ENCODE results near the gene KIRREL1.

KIRREL1 gene

DNA sequence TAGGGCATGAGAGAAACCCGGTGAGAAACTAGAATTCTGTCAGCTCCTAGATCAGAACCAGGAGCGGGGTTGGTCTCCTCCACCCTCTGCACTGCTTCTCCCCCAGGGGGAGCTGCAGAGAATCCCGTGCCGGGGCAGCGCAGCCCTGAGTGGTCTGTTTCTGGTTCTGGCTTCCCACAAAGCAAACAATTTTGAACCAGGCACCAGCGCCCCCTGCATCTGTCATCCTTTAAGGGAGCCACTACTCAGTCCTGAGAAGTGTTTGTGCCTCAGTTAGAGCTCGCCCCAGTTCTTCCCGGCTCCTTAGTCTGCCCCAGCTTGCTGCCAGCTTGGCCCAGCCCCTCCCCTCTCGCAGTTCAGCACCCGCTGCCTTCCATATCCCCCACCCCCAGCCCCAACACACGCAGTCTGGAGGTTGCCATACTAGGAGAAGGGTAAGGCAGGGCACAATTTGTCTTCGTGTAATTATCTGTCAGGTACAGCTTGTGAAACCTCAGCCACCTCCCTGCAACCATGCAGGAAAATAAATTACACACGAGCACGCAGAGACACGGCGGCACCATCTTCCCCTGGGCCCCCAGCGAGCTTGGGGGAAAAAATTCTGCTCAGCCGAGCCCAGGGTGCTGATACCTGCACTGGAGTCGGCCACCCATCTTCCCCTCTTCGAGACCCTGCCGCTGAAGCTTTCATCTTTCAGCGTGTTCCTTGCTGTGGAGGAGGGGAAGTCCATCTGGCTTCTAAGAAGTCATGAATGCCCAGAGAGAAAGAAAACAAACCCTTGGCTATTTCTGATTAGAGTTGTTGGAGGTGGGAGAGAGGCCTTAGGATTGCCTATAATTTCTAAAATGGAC lies 124.6 kb downstream of the KIRREL1 start:
- H3K4me2 ChIP-seq (ENCODE audit: low read length), result no peak overlapping the region
- H3K79me2 ChIP-seq, result no peaks in the 10 kb centered on the region
- no peaks in the 10 kb centered on the region for H3K36me3 ChIP-seq (ENCODE audit: control insufficient read depth, insufficient read depth, low read length)
- TF ChIP-seq, protein P1, sequence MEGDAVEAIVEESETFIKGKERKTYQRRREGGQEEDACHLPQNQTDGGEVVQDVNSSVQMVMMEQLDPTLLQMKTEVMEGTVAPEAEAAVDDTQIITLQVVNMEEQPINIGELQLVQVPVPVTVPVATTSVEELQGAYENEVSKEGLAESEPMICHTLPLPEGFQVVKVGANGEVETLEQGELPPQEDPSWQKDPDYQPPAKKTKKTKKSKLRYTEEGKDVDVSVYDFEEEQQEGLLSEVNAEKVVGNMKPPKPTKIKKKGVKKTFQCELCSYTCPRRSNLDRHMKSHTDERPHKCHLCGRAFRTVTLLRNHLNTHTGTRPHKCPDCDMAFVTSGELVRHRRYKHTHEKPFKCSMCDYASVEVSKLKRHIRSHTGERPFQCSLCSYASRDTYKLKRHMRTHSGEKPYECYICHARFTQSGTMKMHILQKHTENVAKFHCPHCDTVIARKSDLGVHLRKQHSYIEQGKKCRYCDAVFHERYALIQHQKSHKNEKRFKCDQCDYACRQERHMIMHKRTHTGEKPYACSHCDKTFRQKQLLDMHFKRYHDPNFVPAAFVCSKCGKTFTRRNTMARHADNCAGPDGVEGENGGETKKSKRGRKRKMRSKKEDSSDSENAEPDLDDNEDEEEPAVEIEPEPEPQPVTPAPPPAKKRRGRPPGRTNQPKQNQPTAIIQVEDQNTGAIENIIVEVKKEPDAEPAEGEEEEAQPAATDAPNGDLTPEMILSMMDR (IDR thresholded peaks at IDR 0.05), result peak; percentile 15
- no peak overlapping the region for H3K4me3 ChIP-seq (ENCODE audit: low read depth, low read length)
- H3K9ac ChIP-seq, result no peak overlapping the region
- no peaks in the 10 kb centered on the region for H3K4me1 ChIP-seq
- peak overlapping the region; percentile 56 for H2AFZ ChIP-seq
- H3K27ac ChIP-seq, result no peak overlapping the region
- H3K9me3 ChIP-seq (ENCODE audit: control insufficient read depth, low read length), result no peaks in the 10 kb centered on the region
- H3K27me3 ChIP-seq (ENCODE audit: control insufficient read depth, insufficient read depth, low read length), result no peaks in the 10 kb centered on the region

DNA sequence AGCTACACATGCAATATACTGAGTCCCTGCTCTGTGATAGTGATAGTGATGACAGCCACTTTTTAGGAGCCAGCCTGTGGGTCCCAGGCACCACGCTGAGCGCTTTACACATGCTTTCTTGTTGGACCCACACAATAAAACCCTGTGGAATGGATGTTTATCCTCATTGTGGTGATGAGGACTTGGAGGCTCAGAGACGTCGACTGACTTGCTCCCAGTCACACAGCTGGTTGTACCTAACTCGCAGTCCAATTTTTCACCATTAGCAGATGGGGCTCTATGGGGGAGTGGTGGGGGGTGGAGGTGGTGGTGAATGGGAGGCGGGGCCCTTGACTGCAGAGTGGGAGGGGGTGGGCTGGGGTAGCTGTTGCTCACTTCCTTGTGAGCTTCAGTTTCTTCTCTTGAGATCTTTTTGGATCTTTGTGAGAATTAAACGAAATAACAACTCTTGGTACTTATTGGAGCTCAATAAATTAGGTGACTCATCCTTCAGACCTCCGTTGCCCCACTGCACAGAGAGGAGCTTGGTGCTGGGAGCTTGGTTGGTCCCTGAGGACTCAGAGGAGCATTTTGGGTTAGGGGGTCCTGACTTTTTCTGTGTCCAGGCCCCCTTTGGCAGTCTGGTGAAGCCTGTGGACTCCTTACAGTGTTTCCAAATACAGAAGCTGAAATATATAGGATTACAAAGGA lies 125.4 kb downstream of the KIRREL1 start:
- H3K27me3 ChIP-seq (ENCODE audit: control insufficient read depth, insufficient read depth, low read length), result no peaks in the 10 kb centered on the region
- no peaks in the 10 kb centered on the region for H3K9me3 ChIP-seq (ENCODE audit: control insufficient read depth, low read length)
- TF ChIP-seq, protein P1 (IDR thresholded peaks at IDR 0.05), result no peak
- no peaks in the 10 kb centered on the region for H3K4me1 ChIP-seq
- no peak overlapping the region for H3K27ac ChIP-seq
- no peak overlapping the region for H3K9ac ChIP-seq
- H3K36me3 ChIP-seq (ENCODE audit: control insufficient read depth, insufficient read depth, low read length), result no peaks in the 10 kb centered on the region
- H3K4me2 ChIP-seq (ENCODE audit: low read length), result no peak overlapping the region
- no peak overlapping the region for H2AFZ ChIP-seq
- H3K4me3 ChIP-seq (ENCODE audit: low read depth, low read length), result no peak overlapping the region
- H3K79me2 ChIP-seq, result no peaks in the 10 kb centered on the region

DNA sequence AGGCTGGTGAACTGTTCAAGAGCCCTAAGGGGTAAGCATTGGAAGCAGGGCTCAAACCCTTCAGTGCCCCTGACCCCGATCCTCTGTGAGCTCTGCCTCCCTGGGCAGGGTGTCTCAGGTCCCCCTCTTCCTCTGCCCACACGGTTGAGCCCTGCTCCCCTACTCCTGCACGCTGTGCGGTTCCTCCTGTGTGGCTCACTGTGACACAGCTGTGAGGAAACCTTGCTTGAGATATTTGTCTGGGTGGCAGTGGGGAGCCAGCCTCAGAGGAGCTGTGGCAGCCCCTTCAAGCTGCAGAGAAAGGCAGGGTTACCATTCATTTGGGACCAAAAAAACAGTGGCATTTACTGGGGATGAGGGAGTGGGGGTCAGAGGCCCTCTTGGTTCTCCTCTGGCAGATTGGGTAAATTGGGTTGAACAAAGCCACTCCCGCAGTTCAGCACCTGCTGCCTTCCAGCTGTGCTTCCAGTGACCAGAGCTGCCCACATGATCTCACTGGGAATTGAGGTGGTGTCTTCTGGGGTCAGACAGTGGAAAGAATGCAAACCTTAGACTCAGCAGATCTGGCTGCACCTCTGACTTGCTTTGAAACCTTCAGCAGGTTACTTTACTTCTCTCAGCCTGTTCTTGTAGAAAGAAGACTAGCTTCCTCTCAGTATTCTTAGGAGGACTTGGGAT lies 126.7 kb downstream of the KIRREL1 start:
- Histone ChIP-seq H3K4me3 (ENCODE audit: low read depth, low read length) (no peak overlapping the region), H3K27me3 (ENCODE audit: control insufficient read depth, insufficient read depth, low read length) (no peaks in the 10 kb centered on the region), H3K9ac (no peak overlapping the region), H3K4me1 (no peaks in the 10 kb centered on the region), H3K9me3 (ENCODE audit: control insufficient read depth, low read length) (no peaks in the 10 kb centered on the region), H3K4me2 (ENCODE audit: low read length) (no peak overlapping the region), H3K36me3 (ENCODE audit: control insufficient read depth, insufficient read depth, low read length) (no peaks in the 10 kb centered on the region), H3K27ac (no peak overlapping the region), H3K79me2 (no peaks in the 10 kb centered on the region), H2AFZ (no peak overlapping the region)
- TF ChIP-seq, protein P1 (IDR thresholded peaks at IDR 0.05), result no peak

DNA sequence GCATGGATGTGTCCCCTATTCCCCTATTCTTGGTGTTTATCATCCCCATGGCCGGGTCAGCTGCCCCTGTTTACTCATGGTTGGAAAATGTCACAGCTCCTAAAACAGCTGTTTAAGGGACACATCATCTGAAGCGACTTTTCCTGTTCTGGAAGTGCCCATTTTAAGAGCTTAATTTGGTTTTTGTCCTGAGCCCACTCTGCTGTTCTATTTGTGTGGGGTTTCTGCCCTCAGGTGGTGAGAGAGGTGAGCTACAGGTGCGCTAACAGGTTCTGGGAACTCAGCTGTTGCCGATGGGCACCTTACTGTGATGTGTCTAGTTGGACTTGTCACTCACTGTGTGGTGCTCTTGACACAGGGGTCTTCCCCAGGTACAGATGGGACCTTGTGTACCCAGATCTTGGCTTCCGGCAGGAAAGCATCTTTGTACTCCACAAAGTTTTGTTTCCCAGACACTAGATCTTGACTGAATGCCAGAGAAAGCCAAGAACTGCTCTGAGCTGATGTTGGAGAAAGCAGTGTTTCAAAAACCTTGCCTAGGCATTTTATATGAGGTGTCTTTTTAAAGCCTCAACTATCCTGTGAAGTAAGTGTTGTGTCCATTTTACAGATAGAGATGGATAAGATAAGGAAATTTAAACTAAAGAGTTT lies 128.3 kb downstream of the KIRREL1 start:
- Histone ChIP-seq H3K79me2 (no peaks in the 10 kb centered on the region), H3K9ac (no peak overlapping the region), H3K36me3 (ENCODE audit: control insufficient read depth, insufficient read depth, low read length) (no peaks in the 10 kb centered on the region), H3K4me2 (ENCODE audit: low read length) (no peak overlapping the region), H3K9me3 (ENCODE audit: control insufficient read depth, low read length) (no peaks in the 10 kb centered on the region), H3K27me3 (ENCODE audit: control insufficient read depth, insufficient read depth, low read length) (no peaks in the 10 kb centered on the region), H2AFZ (no peak overlapping the region), H3K27ac (no peak overlapping the region), H3K4me3 (ENCODE audit: low read depth, low read length) (no peak overlapping the region), H3K4me1 (no peaks in the 10 kb centered on the region)
- TF ChIP-seq, protein P1 (IDR thresholded peaks at IDR 0.05), result peak; percentile 32

Measured in parathyroid adenoma (tissue), 2 donors.